ENCODE data around the gene SRSF8.

The SRSF8 gene

GRCh38 chr11:95067841-95068219 is 1.1 kb downstream of the SRSF8 start:
- TF ChIP-seq CTCF (IDR thresholded peaks at IDR 0.05; ENCODE audit: low read depth, low read length) (no peak), EZH2phosphoT487 (IDR thresholded peaks at IDR 0.05; ENCODE audit: low read depth) (no peak)
- H3K4me3 ChIP-seq (ENCODE audit: low read length), result peak overlapping the region; percentile 99
- peak overlapping the region; percentile 91 for H3K4me2 ChIP-seq (ENCODE audit: low read length)
- H3K9me3 ChIP-seq (ENCODE audit: insufficient read depth, low read length), result no peaks in the 10 kb centered on the region
- H3K4me1 ChIP-seq (ENCODE audit: low read length), result peaks cover 12% of the 10 kb centered on the region
- H3K9ac ChIP-seq (ENCODE audit: low read length), result peak overlapping the region; percentile 71
- peaks cover 18% of the 10 kb centered on the region for H3K79me2 ChIP-seq (ENCODE audit: low read length)
- H3K36me3 ChIP-seq (replicated peaks; ENCODE audit: low read depth, low read length), result no peaks in the 10 kb centered on the region
- H3K27me3 ChIP-seq (ENCODE audit: low read depth, low read length), result no peaks in the 10 kb centered on the region
- 0 out of 2 replicates have a peak overlapping the region, but pooled peaks have one; percentile 63 for H2AFZ ChIP-seq (ENCODE audit: low read depth, low read length)
- peak overlapping the region; percentile 46 for H3K27ac ChIP-seq (ENCODE audit: low read length)
- no peaks in the 10 kb centered on the region for H4K20me1 ChIP-seq (ENCODE audit: insufficient read depth, low read length)

GRCh38 chr11:95068549-95068948 is 1.8 kb downstream of the SRSF8 start:
- Histone ChIP-seq H3K4me3 (ENCODE audit: low read length) (peak overlapping the region; percentile 99), H2AFZ (ENCODE audit: low read depth, low read length) (no peak overlapping the region), H3K27ac (ENCODE audit: low read length) (peak overlapping the region; percentile 46), H3K4me2 (ENCODE audit: low read length) (peak overlapping the region; percentile 91), H3K36me3 (replicated peaks; ENCODE audit: low read depth, low read length) (no peaks in the 10 kb centered on the region), H4K20me1 (ENCODE audit: insufficient read depth, low read length) (no peaks in the 10 kb centered on the region), H3K4me1 (ENCODE audit: low read length) (peaks cover 12% of the 10 kb centered on the region), H3K9me3 (ENCODE audit: insufficient read depth, low read length) (no peaks in the 10 kb centered on the region), H3K79me2 (ENCODE audit: low read length) (peaks cover 18% of the 10 kb centered on the region), H3K9ac (ENCODE audit: low read length) (peak overlapping the region; percentile 71), H3K27me3 (ENCODE audit: low read depth, low read length) (no peaks in the 10 kb centered on the region)
- TF ChIP-seq CTCF (IDR thresholded peaks at IDR 0.05; ENCODE audit: low read depth, low read length) (no peak), EZH2phosphoT487 (IDR thresholded peaks at IDR 0.05; ENCODE audit: low read depth) (no peak)

GRCh38 chr11:95070471-95070870 is 3.8 kb downstream of the SRSF8 start:
- H3K4me2 ChIP-seq (ENCODE audit: low read length), result no peak overlapping the region
- no peaks in the 10 kb centered on the region for H3K9me3 ChIP-seq (ENCODE audit: insufficient read depth, low read length)
- no peak overlapping the region for H3K9ac ChIP-seq (ENCODE audit: low read length)
- H2AFZ ChIP-seq (ENCODE audit: low read depth, low read length), result no peak overlapping the region
- no peak overlapping the region for H3K4me3 ChIP-seq (ENCODE audit: low read length)
- H3K27ac ChIP-seq (ENCODE audit: low read length), result no peak overlapping the region
- no peaks in the 10 kb centered on the region for H4K20me1 ChIP-seq (ENCODE audit: insufficient read depth, low read length)
- no peaks in the 10 kb centered on the region for H3K27me3 ChIP-seq (ENCODE audit: low read depth, low read length)
- peaks cover 18% of the 10 kb centered on the region for H3K79me2 ChIP-seq (ENCODE audit: low read length)
- TF ChIP-seq CTCF (IDR thresholded peaks at IDR 0.05; ENCODE audit: low read depth, low read length) (no peak), EZH2phosphoT487 (IDR thresholded peaks at IDR 0.05; ENCODE audit: low read depth) (no peak)
- H3K36me3 ChIP-seq (replicated peaks; ENCODE audit: low read depth, low read length), result no peaks in the 10 kb centered on the region
- peaks cover 12% of the 10 kb centered on the region for H3K4me1 ChIP-seq (ENCODE audit: low read length)

GRCh38 chr11:95072948-95073347 is 6.2 kb downstream of the SRSF8 start:
- H4K20me1 ChIP-seq (ENCODE audit: insufficient read depth, low read length), result no peaks in the 10 kb centered on the region
- no peak overlapping the region for H3K27ac ChIP-seq (ENCODE audit: low read length)
- H3K27me3 ChIP-seq (ENCODE audit: low read depth, low read length), result no peaks in the 10 kb centered on the region
- H2AFZ ChIP-seq (ENCODE audit: low read depth, low read length), result no peak overlapping the region
- H3K79me2 ChIP-seq (ENCODE audit: low read length), result peaks cover 15% of the 10 kb centered on the region
- TF ChIP-seq EZH2phosphoT487 (IDR thresholded peaks at IDR 0.05; ENCODE audit: low read depth) (no peak), CTCF (IDR thresholded peaks at IDR 0.05; ENCODE audit: low read depth, low read length) (no peak)
- H3K4me2 ChIP-seq (ENCODE audit: low read length), result no peak overlapping the region
- no peaks in the 10 kb centered on the region for H3K36me3 ChIP-seq (replicated peaks; ENCODE audit: low read depth, low read length)
- H3K4me1 ChIP-seq (ENCODE audit: low read length), result peaks cover 16% of the 10 kb centered on the region
- no peak overlapping the region for H3K9ac ChIP-seq (ENCODE audit: low read length)
- no peak overlapping the region for H3K4me3 ChIP-seq (ENCODE audit: low read length)
- H3K9me3 ChIP-seq (ENCODE audit: insufficient read depth, low read length), result no peaks in the 10 kb centered on the region

All from OCI-LY3 (cell line).